Measurements from ENCODE around the gene SP140. TPM values are rescaled to one million over a fixed set of nuclear protein-coding genes. Genes with fewer than 3 reads are reported as not detected.

SP140 gene
- total RNA-seq, 1 experiment from 2014 or later: 1.1 TPM

DNA sequence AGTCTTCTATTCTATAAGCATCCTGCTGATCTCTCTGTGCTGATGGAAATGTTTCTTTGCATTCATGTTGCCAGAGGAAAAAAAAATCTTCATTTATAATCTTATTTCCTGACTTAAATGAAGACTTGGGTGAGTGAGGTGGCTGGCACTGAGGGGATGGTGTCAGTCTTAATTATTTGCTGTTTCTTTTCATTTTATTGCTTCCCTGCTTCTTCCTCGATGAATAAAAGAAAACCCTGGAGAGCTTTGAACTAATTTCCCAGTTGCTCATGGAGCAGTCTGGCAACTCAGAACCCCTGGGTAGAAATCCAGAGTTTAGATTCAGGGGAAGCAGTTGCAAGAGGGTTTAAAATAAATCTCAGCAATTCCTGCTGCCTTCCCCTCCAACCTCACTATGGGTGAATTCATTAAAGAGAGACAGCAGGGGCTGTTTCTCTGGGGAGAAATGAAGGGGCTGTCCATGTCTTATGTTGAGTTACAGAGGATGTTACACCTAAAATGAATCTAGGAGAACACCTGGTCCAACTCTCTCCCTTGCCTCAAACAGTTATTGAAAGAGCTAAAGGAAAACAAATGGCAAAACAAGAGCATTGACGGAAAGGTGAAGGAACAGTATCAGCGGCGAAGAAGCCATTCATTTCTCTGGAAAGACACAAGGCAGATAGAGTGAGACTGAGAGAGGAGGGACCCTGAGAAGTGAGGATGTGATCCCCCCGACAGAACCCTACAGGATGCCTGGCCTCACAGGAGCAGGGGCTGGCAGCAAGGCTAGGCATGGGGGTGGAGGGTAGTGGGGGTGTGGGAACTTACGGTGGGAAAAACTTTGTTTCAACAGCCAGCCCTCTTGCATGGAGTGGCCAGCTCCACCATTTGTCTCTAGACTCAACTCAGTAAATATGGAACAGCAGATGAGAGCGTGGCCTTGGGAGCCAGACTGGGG lies 46.7 kb upstream of the SP140 start:
- no peak for ATAC-seq
- in situ Hi-C loops (cut with HindIII; ENCODE audit: low pct_unique_long_range_greater_than_20kb, low sequenced_read_pairs) (no loop called here), intact Hi-C loops (cut with micrococcal nuclease; ENCODE audit: unreplicated experiment) (loop anchor here (10.0 kb wide), 1 partner anchor 436 kb away; no protein-coding TSS in a partner anchor)
- H3K36me3 ChIP-seq (ENCODE audit: control insufficient read depth, insufficient read depth, low read length): no peaks in the 10 kb centered on the region
- no peaks in the 10 kb centered on the region for H3K9me3 ChIP-seq (ENCODE audit: control insufficient read depth, insufficient read depth, low read depth, low read length)
- H3K27me3 ChIP-seq (ENCODE audit: control insufficient read depth, insufficient read depth, low read length): no peaks in the 10 kb centered on the region
- no TSS peak for BruUV-seq (replicated peaks)
- ChIA-PET POLR2A (no interaction called here), CTCF (no interaction called here)
- TF ChIP-seq SIN3A (IDR thresholded peaks at IDR 0.05; ENCODE audit: borderline replicate concordance, insufficient read depth, low read depth, low read length): no peak
- no peak for TF ChIP-seq TCF7L2 (IDR thresholded peaks at IDR 0.05; ENCODE audit: low read depth, low read length)
- TF ChIP-seq POLR2AphosphoS5 (IDR thresholded peaks at IDR 0.05; ENCODE audit: low read depth, low read length): no peak
- TF ChIP-seq, protein P1, sequence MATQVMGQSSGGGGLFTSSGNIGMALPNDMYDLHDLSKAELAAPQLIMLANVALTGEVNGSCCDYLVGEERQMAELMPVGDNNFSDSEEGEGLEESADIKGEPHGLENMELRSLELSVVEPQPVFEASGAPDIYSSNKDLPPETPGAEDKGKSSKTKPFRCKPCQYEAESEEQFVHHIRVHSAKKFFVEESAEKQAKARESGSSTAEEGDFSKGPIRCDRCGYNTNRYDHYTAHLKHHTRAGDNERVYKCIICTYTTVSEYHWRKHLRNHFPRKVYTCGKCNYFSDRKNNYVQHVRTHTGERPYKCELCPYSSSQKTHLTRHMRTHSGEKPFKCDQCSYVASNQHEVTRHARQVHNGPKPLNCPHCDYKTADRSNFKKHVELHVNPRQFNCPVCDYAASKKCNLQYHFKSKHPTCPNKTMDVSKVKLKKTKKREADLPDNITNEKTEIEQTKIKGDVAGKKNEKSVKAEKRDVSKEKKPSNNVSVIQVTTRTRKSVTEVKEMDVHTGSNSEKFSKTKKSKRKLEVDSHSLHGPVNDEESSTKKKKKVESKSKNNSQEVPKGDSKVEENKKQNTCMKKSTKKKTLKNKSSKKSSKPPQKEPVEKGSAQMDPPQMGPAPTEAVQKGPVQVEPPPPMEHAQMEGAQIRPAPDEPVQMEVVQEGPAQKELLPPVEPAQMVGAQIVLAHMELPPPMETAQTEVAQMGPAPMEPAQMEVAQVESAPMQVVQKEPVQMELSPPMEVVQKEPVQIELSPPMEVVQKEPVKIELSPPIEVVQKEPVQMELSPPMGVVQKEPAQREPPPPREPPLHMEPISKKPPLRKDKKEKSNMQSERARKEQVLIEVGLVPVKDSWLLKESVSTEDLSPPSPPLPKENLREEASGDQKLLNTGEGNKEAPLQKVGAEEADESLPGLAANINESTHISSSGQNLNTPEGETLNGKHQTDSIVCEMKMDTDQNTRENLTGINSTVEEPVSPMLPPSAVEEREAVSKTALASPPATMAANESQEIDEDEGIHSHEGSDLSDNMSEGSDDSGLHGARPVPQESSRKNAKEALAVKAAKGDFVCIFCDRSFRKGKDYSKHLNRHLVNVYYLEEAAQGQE (IDR thresholded peaks at IDR 0.05; ENCODE audit: insufficient read depth in 1 of 2, low read depth in 2 of 2, low read length in 1 of 2): no peak
- no peak overlapping the region for H3K27ac ChIP-seq (ENCODE audit: low read length)
- DNase-seq (ENCODE audit: low read depth, low spot score): no peak
- H3K4me1 ChIP-seq (ENCODE audit: control insufficient read depth, insufficient read depth, low read length): no peaks in the 10 kb centered on the region
- no peak overlapping the region for H3K4me3 ChIP-seq (ENCODE audit: low read depth in 2 of 2, low read length in 2 of 2)

DNA sequence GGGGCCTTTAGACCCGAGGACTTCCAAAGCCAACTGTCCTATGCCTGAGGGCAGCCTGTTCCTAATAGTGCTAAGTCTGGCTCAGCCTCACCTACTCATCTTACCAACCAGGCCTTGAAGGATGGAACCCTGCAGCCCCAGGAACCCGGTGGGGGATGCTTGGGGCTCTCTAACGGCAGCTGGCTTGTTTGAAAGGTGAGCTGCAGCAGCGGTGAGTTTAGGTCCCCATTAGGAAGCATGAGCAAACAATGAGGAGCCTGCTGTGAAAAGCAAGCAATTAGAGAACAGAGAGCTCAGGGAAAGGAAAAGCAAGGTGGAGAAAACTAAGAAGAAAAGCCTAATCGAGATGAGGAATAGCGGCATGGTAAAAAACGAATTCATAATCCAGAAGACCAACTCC lies 45.6 kb upstream of the SP140 start:
- intact Hi-C loops (cut with micrococcal nuclease; ENCODE audit: unreplicated experiment): loop anchor here (10.0 kb wide), 1 partner anchor 435 kb away; no protein-coding TSS in a partner anchor
- no peak overlapping the region for H3K27ac ChIP-seq (ENCODE audit: low read length)
- no peaks in the 10 kb centered on the region for H3K4me1 ChIP-seq (ENCODE audit: control insufficient read depth, insufficient read depth, low read length)
- in situ Hi-C loops (cut with HindIII; ENCODE audit: low pct_unique_long_range_greater_than_20kb, low sequenced_read_pairs): no loop called here
- no peaks in the 10 kb centered on the region for H3K36me3 ChIP-seq (ENCODE audit: control insufficient read depth, insufficient read depth, low read length)
- TF ChIP-seq SIN3A (IDR thresholded peaks at IDR 0.05; ENCODE audit: borderline replicate concordance, insufficient read depth, low read depth, low read length): no peak
- TF ChIP-seq, protein P2, sequence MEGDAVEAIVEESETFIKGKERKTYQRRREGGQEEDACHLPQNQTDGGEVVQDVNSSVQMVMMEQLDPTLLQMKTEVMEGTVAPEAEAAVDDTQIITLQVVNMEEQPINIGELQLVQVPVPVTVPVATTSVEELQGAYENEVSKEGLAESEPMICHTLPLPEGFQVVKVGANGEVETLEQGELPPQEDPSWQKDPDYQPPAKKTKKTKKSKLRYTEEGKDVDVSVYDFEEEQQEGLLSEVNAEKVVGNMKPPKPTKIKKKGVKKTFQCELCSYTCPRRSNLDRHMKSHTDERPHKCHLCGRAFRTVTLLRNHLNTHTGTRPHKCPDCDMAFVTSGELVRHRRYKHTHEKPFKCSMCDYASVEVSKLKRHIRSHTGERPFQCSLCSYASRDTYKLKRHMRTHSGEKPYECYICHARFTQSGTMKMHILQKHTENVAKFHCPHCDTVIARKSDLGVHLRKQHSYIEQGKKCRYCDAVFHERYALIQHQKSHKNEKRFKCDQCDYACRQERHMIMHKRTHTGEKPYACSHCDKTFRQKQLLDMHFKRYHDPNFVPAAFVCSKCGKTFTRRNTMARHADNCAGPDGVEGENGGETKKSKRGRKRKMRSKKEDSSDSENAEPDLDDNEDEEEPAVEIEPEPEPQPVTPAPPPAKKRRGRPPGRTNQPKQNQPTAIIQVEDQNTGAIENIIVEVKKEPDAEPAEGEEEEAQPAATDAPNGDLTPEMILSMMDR (IDR thresholded peaks at IDR 0.05): no peak
- TF ChIP-seq, protein P1 (IDR thresholded peaks at IDR 0.05; ENCODE audit: insufficient read depth in 1 of 2, low read depth in 2 of 2, low read length in 1 of 2): no peak
- no peak for TF ChIP-seq POLR2AphosphoS5 (IDR thresholded peaks at IDR 0.05; ENCODE audit: low read depth, low read length)
- no peak for TF ChIP-seq TCF7L2 (IDR thresholded peaks at IDR 0.05; ENCODE audit: low read depth, low read length)
- CTCF ChIA-PET: no interaction called here
- ATAC-seq (no peak), DNase-seq (ENCODE audit: low read depth, low spot score) (no peak)
- no peaks in the 10 kb centered on the region for H3K27me3 ChIP-seq (ENCODE audit: control insufficient read depth, insufficient read depth, low read length)
- no peak overlapping the region for H3K4me3 ChIP-seq (ENCODE audit: low read depth in 2 of 2, low read length in 2 of 2)
- POLR2A ChIA-PET: no interaction called here
- H3K9me3 ChIP-seq (ENCODE audit: control insufficient read depth, insufficient read depth, low read depth, low read length): no peaks in the 10 kb centered on the region
- BruUV-seq (replicated peaks): no TSS peak
